MM.1S (cell line): Measurements from ENCODE around the gene MMRN2.
"Not testable (repeated sequence)": the region's sequence is repeated elsewhere in the genome, so short reads cannot be mapped to it uniquely, and the experiment has no call there.

Source experiments
- EZH2 ChIP-seq: fragments of 300-600 bp; sonication (generic); optimal IDR thresholded peaks from 2 replicates; pipeline ENCODE3; 2017; ENCODE audit warnings: low read depth, mild to moderate bottlenecking, antibody characterized with exemption, low read length, mixed read lengths
- EZH2phosphoT487 ChIP-seq: fragments of 300-600 bp; sonication (generic); IDR thresholded peaks from 2 replicates; pipeline ENCODE4 v1.6.1; 2018; ENCODE audit warnings: antibody characterized with exemption, low read length
- TF ChIP-seq, protein P1 (sequence below): fragments of 300-600 bp; sonication (generic); IDR thresholded peaks from 2 replicates; pipeline ENCODE4 v1.5.1; 2016; ENCODE audit warnings: antibody characterized with exemption, low read length, mixed read lengths

DNA sequence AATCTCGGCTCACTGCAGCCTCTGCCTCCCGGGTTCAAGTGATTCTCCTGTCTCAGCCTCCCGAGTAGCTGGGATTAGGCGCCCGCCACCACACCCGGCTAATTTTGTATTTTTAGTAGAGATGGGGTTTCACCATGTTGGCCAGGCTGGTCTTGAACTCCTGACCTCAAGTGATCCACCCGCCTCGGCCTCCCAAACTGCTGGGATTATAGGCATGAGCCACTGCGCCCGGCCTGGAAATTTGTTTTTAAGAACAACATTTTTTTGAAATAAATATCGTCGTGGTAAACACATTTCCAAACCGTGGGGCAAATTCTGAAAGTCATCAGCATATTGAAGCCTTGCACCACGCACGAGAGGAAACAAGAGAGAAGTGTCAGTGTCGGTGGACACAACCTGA is 17.3 kb downstream of the MMRN2 start:
- TF ChIP-seq, protein P1, sequence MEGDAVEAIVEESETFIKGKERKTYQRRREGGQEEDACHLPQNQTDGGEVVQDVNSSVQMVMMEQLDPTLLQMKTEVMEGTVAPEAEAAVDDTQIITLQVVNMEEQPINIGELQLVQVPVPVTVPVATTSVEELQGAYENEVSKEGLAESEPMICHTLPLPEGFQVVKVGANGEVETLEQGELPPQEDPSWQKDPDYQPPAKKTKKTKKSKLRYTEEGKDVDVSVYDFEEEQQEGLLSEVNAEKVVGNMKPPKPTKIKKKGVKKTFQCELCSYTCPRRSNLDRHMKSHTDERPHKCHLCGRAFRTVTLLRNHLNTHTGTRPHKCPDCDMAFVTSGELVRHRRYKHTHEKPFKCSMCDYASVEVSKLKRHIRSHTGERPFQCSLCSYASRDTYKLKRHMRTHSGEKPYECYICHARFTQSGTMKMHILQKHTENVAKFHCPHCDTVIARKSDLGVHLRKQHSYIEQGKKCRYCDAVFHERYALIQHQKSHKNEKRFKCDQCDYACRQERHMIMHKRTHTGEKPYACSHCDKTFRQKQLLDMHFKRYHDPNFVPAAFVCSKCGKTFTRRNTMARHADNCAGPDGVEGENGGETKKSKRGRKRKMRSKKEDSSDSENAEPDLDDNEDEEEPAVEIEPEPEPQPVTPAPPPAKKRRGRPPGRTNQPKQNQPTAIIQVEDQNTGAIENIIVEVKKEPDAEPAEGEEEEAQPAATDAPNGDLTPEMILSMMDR: not testable (repeated sequence)
- not testable (repeated sequence) for TF ChIP-seq EZH2, EZH2phosphoT487
